ENCODE measurements around the gene CFAP100.

The CFAP100 gene

DNA sequence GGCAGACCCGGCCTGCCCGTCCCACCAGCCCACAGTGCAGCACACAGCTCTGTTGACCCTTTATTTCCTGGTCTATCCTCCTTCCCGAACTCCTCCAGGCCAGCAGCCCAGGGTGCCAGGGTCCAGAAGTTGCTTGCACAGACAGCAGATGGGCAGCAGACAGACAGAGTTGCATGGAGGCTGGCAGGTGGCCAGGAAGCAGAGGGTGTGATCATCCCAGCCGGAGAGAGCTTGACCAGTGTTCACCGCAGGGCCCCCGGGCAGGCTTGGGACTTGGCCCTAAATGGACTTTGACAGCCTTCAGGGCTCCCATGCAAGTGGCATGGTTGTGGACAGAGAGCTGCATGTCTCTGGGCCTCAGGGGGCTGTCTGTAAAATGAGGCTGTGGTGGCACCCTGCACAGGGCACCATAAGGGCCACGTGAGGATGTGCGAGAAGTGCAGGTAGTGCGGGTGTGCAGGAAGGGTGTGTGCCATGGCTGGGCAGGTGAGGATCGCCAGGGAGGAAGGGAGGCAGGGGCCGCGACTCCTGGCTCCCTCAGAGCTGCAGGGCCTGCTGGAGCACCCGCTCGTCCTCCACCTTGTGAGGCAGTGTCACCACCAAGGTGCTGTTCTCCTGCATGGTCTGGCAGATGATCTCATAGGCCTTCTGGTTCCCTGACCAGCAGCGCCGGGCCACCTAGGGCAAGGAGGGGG, 87.2 kb downstream of the CFAP100 start:
- no peak for DNase-seq (ENCODE audit: low spot score)

DNA sequence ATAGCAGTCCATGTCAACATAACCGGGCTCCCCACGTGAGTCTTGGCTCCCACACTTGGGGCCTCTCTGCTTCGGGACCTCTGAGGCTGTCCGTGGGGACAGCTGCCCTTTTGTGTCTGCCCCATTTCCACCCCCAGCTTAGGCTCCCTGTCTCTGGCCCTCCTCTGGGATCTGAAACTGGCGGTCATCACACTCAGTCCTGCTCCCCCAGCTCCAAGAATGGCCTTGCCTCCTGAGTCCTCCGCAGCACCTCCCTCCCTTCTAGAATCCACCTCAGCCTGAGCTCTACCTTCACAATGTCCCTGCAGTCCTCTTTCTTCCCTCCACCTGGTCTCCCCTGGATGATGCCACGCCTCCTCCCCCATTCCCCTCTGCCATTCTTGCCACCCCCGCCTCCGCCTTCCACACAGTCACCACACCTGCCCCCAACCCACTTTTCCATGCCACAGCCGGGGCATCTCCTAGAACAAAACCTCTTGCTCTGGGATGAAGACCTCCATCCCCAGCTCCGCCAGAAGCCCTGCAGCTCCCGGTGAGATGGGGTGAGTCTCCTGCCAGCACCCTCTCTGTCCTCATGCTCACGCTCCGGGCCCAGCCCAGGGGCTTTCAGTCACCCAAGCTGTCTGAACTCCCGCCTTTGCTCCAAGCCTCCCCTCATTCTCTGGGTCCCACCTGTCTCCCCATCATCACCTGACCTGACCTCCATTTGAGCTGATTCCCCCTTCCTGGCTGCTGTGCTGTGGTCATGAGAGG, 88.0 kb downstream of the CFAP100 start:
- no peak for DNase-seq (ENCODE audit: low spot score)

- no peak for DNase-seq (ENCODE audit: low spot score)
These were observed 88.6 kb downstream of the CFAP100 start for GRCh38 chr3:126483321-126483761.

DNA sequence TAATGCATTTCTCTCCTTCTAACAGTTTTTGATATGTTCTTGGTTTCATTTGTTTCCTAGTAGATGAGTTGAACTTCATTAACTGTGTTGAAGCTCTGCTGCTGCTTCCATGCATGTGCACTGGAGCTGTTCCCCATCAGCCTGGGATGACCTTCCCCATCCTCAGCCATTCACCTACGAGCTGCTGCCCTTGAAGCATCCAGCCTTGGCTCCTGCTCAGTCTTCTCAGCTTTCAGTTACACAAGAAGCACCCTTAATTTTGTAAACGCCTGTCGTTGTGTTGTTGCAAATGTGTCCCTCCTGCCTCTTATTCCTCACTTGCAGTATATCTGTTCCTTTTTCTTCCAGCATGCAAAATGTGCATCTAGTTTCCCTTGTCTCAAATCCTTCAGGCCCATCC, 89.4 kb downstream of the CFAP100 start:
- no peak for DNase-seq (ENCODE audit: low spot score)

- no peak for DNase-seq (ENCODE audit: low spot score)
These were observed 90.0 kb downstream of the CFAP100 start for GRCh38 chr3:126484662-126485061.

GRCh38 chr3:126485176-126485897, 90.6 kb downstream of the CFAP100 start:
- DNase-seq (ENCODE audit: low spot score) = no peak

- no peak for DNase-seq (ENCODE audit: low spot score)
These were observed 91.2 kb downstream of the CFAP100 start for GRCh38 chr3:126485956-126486355.
